Mesendoderm (in vitro differentiated cells): ENCODE measurements around the gene METRNL.

Experiments used
- DNase-seq: peaks from one replicate; pipeline ENCODE4 v3.0.0; 2013
- H2AK5ac ChIP-seq: 2 replicates; pipeline ENCODE4 v1.6.1; 2013; ENCODE audit warnings: low read length, inconsistent platforms
- H2BK120ac ChIP-seq: 2 replicates; pipeline ENCODE4 v1.6.1; 2013; ENCODE audit warnings: low read depth, mild to moderate bottlenecking, low read length, moderate library complexity, mixed read lengths
- H2BK15ac ChIP-seq: replicated peaks from 2 replicates; pipeline ENCODE4 v1.6.1; 2013; ENCODE audit warnings: low read depth, mild to moderate bottlenecking, moderate library complexity
- H2BK5ac ChIP-seq: 2 replicates; pipeline ENCODE4 v1.6.1; 2013; ENCODE audit warnings: low read length, inconsistent platforms
- H3K18ac ChIP-seq: 2 replicates; pipeline ENCODE4 v1.6.1; 2013; ENCODE audit warnings: mild to moderate bottlenecking, low read length, mixed read lengths
- H3K23ac ChIP-seq: one replicate; pipeline ENCODE4 v1.6.1; 2013; ENCODE audit warnings: low read length
- H3K27ac ChIP-seq: 2 replicates; pipeline ENCODE4 v1.5.1; 2013; ENCODE audit warnings: low read depth, mild to moderate bottlenecking, inconsistent platforms, low read length, moderate library complexity
- H3K27me3 ChIP-seq: 2 replicates; pipeline ENCODE4 v1.6.1; 2013; ENCODE audit warnings: low read length, control low read depth, mild to moderate bottlenecking, inconsistent platforms; ENCODE audit not compliant: insufficient read depth, poor library complexity
- H3K36me3 ChIP-seq: 2 replicates; pipeline ENCODE4 v1.6.1; 2013; ENCODE audit warnings: low read length, inconsistent platforms; ENCODE audit not compliant: control insufficient read depth, insufficient read depth
- H3K4ac ChIP-seq: one replicate; pipeline ENCODE4 v1.6.1; 2013; ENCODE audit warnings: low read depth, mild to moderate bottlenecking, low read length, moderate library complexity
- H3K4me1 ChIP-seq: 2 replicates; pipeline ENCODE4 v1.6.1; 2013; ENCODE audit warnings: low read depth, low read length, inconsistent platforms; ENCODE audit not compliant: control insufficient read depth
- H3K4me2 ChIP-seq: 2 replicates; pipeline ENCODE4 v1.6.1; 2013; ENCODE audit warnings: low read length
- H3K4me3 ChIP-seq: 2 replicates; pipeline ENCODE4 v1.5.1; 2013; ENCODE audit warnings: mild to moderate bottlenecking, low read length
- H3K56ac ChIP-seq: one replicate; pipeline ENCODE4 v1.6.1; 2013; ENCODE audit warnings: low read length
- H3K79me1 ChIP-seq: 2 replicates; pipeline ENCODE4 v1.6.1; 2013; ENCODE audit warnings: low read length, inconsistent platforms
- H3K79me2 ChIP-seq: 2 replicates; pipeline ENCODE4 v1.6.1; 2013; ENCODE audit warnings: mild to moderate bottlenecking, low read length; ENCODE audit not compliant: control insufficient read depth, insufficient read depth
- H3K9ac ChIP-seq: 2 replicates; pipeline ENCODE4 v1.6.1; 2013; ENCODE audit warnings: low read length, inconsistent platforms
- H4K5ac ChIP-seq: one replicate; pipeline ENCODE4 v1.6.1; 2013; ENCODE audit warnings: low read length
- H4K8ac ChIP-seq: one replicate; pipeline ENCODE4 v1.6.1; 2013; ENCODE audit warnings: low read depth, mild to moderate bottlenecking, control low read depth, low read length, moderate library complexity
- WGBS: extraction: QIAGEN DNeasy Blood & Tissue Kit; methylation state at CpG from one replicate; pipeline ENCODE4 v1.1.7; 2013; ENCODE audit warnings: low lambda C conversion rate, missing lambda C conversion rate; ENCODE audit not compliant: insufficient coverage; ENCODE audit errors: extremely low coverage; 5-methylcytosine and 5-hydroxymethylcytosine counted together

The METRNL gene

DNA sequence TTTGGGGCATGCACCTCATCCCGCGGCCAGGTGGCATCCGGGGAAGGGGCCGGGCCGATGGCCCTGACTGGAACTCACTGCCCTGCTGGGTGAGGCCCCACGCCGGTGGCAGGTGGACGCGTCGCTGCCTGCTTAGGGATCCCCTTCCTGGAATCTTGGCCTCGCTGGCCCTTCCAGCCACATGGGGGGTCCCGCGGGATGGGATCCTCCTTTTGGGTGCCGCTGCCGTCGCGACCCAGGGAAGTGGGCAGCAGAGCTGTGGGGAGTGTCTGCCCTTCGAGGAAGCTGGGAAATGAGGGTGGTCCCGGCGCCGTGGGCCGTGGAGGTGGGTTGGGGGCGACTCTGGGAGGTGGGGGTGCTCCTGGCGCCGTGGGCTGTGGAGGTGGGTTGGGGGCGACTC, 12.8 kb downstream of the METRNL start:
- Histone ChIP-seq H2BK15ac (no peak overlapping the region), H3K27ac (no peak overlapping the region), H3K18ac (no peak overlapping the region), H3K36me3 (no peaks in the 10 kb centered on the region), H2BK5ac (no peak overlapping the region), H3K4me2 (no peak overlapping the region), H3K56ac (no peak overlapping the region), H4K8ac (no peak overlapping the region), H2AK5ac (no peak overlapping the region), H3K4me3 (no peak overlapping the region), H3K9ac (no peak overlapping the region), H3K23ac (no peak overlapping the region), H3K4ac (no peak overlapping the region), H3K4me1 (no peaks in the 10 kb centered on the region), H3K79me1 (no peaks in the 10 kb centered on the region), H3K27me3 (no peaks in the 10 kb centered on the region), H2BK120ac (no peak overlapping the region), H3K79me2 (no peaks in the 10 kb centered on the region), H4K5ac (no peak overlapping the region)
- WGBS, result no CpG with 5 or more reads among the region's 26 CpGs
- no peak for DNase-seq

DNA sequence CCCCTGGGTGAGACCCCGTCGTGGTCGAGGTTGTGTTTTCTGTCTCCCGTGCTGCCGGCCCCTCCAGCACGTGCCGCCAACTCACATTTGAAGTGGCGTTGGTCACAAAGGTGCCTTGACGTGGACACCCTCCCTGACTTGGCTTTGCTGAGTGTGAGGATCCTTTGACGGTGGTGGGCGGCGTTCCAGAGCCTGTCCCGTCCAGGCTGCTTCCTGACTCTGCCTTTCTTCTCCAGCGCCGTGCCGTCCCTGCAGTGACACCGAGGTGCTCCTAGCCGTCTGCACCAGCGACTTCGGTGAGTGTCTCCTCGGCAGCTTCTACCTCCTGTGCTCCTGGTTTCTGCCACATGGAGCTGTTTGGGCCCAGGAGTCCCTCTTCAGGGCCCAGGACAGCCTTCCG, 13.5 kb downstream of the METRNL start:
- H4K8ac ChIP-seq, result no peak overlapping the region
- H2BK5ac ChIP-seq, result no peak overlapping the region
- H4K5ac ChIP-seq, result no peak overlapping the region
- H3K79me2 ChIP-seq, result no peaks in the 10 kb centered on the region
- no peak overlapping the region for H3K9ac ChIP-seq
- H3K23ac ChIP-seq, result no peak overlapping the region
- no peaks in the 10 kb centered on the region for H3K27me3 ChIP-seq
- H3K4me3 ChIP-seq, result no peak overlapping the region
- H3K56ac ChIP-seq, result no peak overlapping the region
- no peak overlapping the region for H3K27ac ChIP-seq
- H3K4me2 ChIP-seq, result no peak overlapping the region
- no peak overlapping the region for H3K18ac ChIP-seq
- H2BK15ac ChIP-seq, result no peak overlapping the region
- H3K36me3 ChIP-seq, result no peaks in the 10 kb centered on the region
- H2BK120ac ChIP-seq, result no peak overlapping the region
- no peak overlapping the region for H2AK5ac ChIP-seq
- no peaks in the 10 kb centered on the region for H3K79me1 ChIP-seq
- WGBS, result no CpG with 5 or more reads among the region's 22 CpGs
- H3K4ac ChIP-seq, result no peak overlapping the region
- no peak for DNase-seq
- no peaks in the 10 kb centered on the region for H3K4me1 ChIP-seq

DNA sequence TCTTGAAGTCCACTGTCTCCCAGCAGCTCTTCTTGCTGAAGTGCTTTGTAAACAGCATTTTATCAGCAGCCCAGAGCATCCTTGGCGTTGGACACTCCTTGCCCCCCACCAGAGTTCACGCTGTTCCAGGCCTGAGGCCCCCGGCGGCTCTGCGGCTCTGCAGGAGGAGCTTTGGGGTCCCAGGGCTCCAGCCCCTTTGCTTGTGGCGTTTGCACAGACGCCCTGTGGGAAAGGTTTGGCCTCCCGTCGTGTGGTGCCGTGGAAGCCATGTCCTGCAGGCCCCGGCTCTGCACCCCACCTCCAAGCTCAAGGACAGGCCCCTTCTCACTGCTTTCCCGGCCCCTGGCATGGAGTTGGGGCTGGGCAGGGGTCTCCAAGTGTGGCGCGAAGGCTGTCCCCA, 14.1 kb downstream of the METRNL start:
- no peak overlapping the region for H3K9ac ChIP-seq
- H3K79me2 ChIP-seq, result no peaks in the 10 kb centered on the region
- no peak overlapping the region for H4K5ac ChIP-seq
- H3K79me1 ChIP-seq, result no peaks in the 10 kb centered on the region
- no peaks in the 10 kb centered on the region for H3K4me1 ChIP-seq
- no peak overlapping the region for H3K4me2 ChIP-seq
- no peak overlapping the region for H3K23ac ChIP-seq
- no peak overlapping the region for H3K56ac ChIP-seq
- no peaks in the 10 kb centered on the region for H3K27me3 ChIP-seq
- no peak overlapping the region for H2BK15ac ChIP-seq
- no peak overlapping the region for H3K18ac ChIP-seq
- no peak overlapping the region for H2AK5ac ChIP-seq
- H3K4ac ChIP-seq, result no peak overlapping the region
- H2BK120ac ChIP-seq, result no peak overlapping the region
- no peak overlapping the region for H3K4me3 ChIP-seq
- no peak overlapping the region for H2BK5ac ChIP-seq
- no peaks in the 10 kb centered on the region for H3K36me3 ChIP-seq
- DNase-seq, result no peak
- no peak overlapping the region for H3K27ac ChIP-seq
- no peak overlapping the region for H4K8ac ChIP-seq
- no CpG with 5 or more reads among the region's 14 CpGs for WGBS

DNA sequence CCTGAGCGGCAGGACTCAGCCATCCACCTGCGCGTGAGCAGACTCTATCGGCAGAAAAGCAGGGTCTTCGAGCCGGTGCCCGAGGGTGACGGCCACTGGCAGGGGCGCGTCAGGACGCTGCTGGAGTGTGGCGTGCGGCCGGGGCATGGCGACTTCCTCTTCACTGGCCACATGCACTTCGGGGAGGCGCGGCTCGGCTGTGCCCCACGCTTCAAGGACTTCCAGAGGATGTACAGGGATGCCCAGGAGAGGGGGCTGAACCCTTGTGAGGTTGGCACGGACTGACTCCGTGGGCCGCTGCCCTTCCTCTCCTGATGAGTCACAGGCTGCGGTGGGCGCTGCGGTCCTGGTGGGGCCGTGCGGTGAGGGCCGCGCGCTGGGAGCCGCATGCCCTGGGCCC, 14.9 kb downstream of the METRNL start:
- no peak overlapping the region for H3K56ac ChIP-seq
- H3K23ac ChIP-seq, result no peak overlapping the region
- no CpG with 5 or more reads among the region's 32 CpGs for WGBS
- H3K18ac ChIP-seq, result no peak overlapping the region
- no peaks in the 10 kb centered on the region for H3K27me3 ChIP-seq
- H3K36me3 ChIP-seq, result no peaks in the 10 kb centered on the region
- no peak overlapping the region for H2BK5ac ChIP-seq
- no peaks in the 10 kb centered on the region for H3K79me2 ChIP-seq
- no peak overlapping the region for H3K4me2 ChIP-seq
- DNase-seq, result no peak
- H3K4ac ChIP-seq, result no peak overlapping the region
- H4K5ac ChIP-seq, result no peak overlapping the region
- no peak overlapping the region for H4K8ac ChIP-seq
- H2BK15ac ChIP-seq, result no peak overlapping the region
- H2AK5ac ChIP-seq, result no peak overlapping the region
- no peaks in the 10 kb centered on the region for H3K79me1 ChIP-seq
- no peak overlapping the region for H3K4me3 ChIP-seq
- H3K9ac ChIP-seq, result no peak overlapping the region
- no peak overlapping the region for H2BK120ac ChIP-seq
- no peaks in the 10 kb centered on the region for H3K4me1 ChIP-seq
- no peak overlapping the region for H3K27ac ChIP-seq

DNA sequence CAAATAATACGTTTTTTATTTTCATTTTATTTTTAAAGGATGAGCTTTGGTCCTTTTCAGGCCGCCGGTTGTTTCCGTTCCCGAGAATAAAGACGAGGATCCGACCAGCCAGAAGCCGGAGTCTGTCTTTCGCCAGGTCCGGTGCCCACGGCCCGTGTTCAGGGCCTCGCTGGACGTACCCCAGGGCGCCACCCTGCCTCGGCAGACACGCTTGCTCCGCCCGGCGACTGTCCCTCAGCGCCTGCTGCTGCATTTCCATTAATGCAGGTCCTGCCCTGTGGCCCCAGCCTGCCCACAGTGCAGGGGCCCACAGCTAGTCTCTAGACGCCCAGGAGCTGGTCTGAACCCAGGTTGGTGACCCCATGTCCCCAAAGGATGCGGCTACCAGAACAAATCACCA, 15.6 kb downstream of the METRNL start:
- Histone ChIP-seq H3K4me1 (no peaks in the 10 kb centered on the region), H3K36me3 (no peaks in the 10 kb centered on the region), H3K56ac (no peak overlapping the region), H3K4me3 (no peak overlapping the region), H2BK15ac (no peak overlapping the region), H3K4ac (no peak overlapping the region), H3K79me1 (no peaks in the 10 kb centered on the region), H3K4me2 (no peak overlapping the region), H3K27me3 (no peaks in the 10 kb centered on the region), H3K18ac (no peak overlapping the region), H3K9ac (no peak overlapping the region), H2BK120ac (no peak overlapping the region), H4K5ac (no peak overlapping the region), H3K23ac (no peak overlapping the region), H4K8ac (no peak overlapping the region), H3K79me2 (no peaks in the 10 kb centered on the region), H3K27ac (no peak overlapping the region), H2BK5ac (no peak overlapping the region), H2AK5ac (no peak overlapping the region)
- WGBS, result no CpG with 5 or more reads among the region's 23 CpGs
- no peak for DNase-seq

DNA sequence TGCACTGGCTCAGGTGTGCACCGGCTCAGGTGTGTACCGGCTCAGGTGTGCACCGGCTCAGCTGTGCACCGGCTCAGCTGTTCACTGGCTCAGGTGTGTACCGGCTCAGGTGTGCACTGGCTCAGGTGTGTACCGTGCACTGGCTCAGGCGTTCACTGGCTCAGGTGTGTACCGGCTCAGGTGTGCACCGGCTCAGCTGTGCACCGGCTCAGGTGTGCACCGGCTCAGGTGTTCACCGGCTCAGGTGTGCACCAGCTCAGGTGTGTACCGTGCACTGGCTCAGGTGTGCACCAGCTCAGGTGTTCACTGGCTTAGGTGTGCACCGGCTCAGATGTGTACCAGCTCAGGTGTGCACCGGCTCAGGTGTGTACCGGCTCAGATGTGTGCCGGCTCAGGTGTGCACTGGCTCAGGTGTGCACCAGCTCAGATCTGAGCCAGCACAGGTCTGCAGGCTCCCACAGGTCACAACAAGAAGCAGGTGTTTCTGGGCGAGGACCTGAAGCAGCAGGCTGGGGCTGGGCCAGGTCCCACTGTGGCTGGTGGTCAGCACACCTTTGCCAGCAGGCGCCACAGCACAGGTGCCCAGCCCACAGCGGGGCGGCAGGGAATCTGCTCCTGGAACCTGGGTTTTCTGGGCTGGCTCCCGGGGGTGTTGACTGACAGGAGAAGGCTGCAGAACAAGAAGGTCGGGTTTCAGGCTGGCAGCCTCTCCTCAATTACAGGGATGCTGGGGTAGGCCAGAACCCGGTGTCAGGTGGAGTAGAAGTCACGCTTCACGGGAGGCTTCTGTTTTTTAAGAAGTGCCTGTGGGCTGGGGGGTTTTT, 17.2 kb downstream of the METRNL start:
- Histone ChIP-seq H3K79me2 (no peaks in the 10 kb centered on the region), H4K8ac (no peak overlapping the region), H2BK5ac (no peak overlapping the region), H2BK15ac (no peak overlapping the region), H2BK120ac (no peak overlapping the region), H3K9ac (no peak overlapping the region), H3K27me3 (no peaks in the 10 kb centered on the region), H3K23ac (no peak overlapping the region), H4K5ac (no peak overlapping the region), H3K56ac (no peak overlapping the region), H3K4me2 (no peak overlapping the region), H3K4me3 (no peak overlapping the region), H3K36me3 (no peaks in the 10 kb centered on the region), H3K4ac (no peak overlapping the region), H3K18ac (no peak overlapping the region), H3K4me1 (no peaks in the 10 kb centered on the region), H2AK5ac (no peak overlapping the region), H3K27ac (no peak overlapping the region), H3K79me1 (no peaks in the 10 kb centered on the region)
- no peak for DNase-seq
- no CpG with 5 or more reads among the region's 26 CpGs for WGBS
